Suprapubic skin (tissue), 4 donors: ENCODE results near the gene PSMD7. TPM values are rescaled to one million over a fixed set of nuclear protein-coding genes. Genes with fewer than 3 reads are reported as not detected.

Source experiments
- DNase-seq, 2 donors: peaks; one replicate each; pipeline ENCODE4 v3.0.0-alpha.2; 2019; ENCODE audit warnings: low spot score in 2 of 2
- H3K27ac ChIP-seq: fragments of 200-600 bp; sonication (generic); one replicate; pipeline ENCODE4 v1.5.1; 2019
- H3K27me3 ChIP-seq: fragments of 200-600 bp; sonication (generic); one replicate; pipeline ENCODE4 v1.5.1; 2019
- H3K36me3 ChIP-seq: fragments of 200-600 bp; sonication (generic); one replicate; pipeline ENCODE4 v1.5.1; 2019
- H3K4me1 ChIP-seq: fragments of 200-600 bp; sonication (generic); one replicate; pipeline ENCODE4 v1.5.1; 2019
- H3K4me3 ChIP-seq: fragments of 200-600 bp; sonication (generic); one replicate; pipeline ENCODE4 v1.5.1; 2019; ENCODE audit warnings: mild to moderate bottlenecking
- H3K9me3 ChIP-seq: fragments of 200-600 bp; sonication (generic); one replicate; pipeline ENCODE4 v1.5.1; 2019
- EP300 ChIP-seq: sonication (generic); formaldehyde crosslinking; IDR thresholded peaks from one replicate; pipeline ENCODE4 v1.6.1; 2017; ENCODE audit warnings: antibody characterized with exemption
- POLR2A ChIP-seq, 2 donors: fragments of 450-650 bp; IDR thresholded peaks; one replicate each; pipeline ENCODE4 v1.6.1; 2017; ENCODE audit warnings: antibody characterized with exemption in 2 of 2, mild to moderate bottlenecking in 2 of 2, moderate library complexity in 2 of 2
- POLR2AphosphoS5 ChIP-seq, 3 donors: sonication (generic); formaldehyde crosslinking; IDR thresholded peaks; one replicate each; pipeline ENCODE4 v1.6.1; 2017; ENCODE audit warnings: antibody characterized with exemption in 3 of 3
- WGBS: methylation state at CpG from one replicate; pipeline ENCODE4 v1.1.5; 2018; 5-methylcytosine and 5-hydroxymethylcytosine counted together
- total RNA-seq, 4 donors: library from RNA; depleted of rRNA; stranded (reverse); fragments of >200 nt; gene quantifications; one replicate each; pipeline ENCODE4 v1.1.0, GENCODE V29; 2016
- TF ChIP-seq, protein P1 (sequence below), 2 donors: fragments of 200-600 bp in 1 of 2; fragments of 450-650 bp in 1 of 2; sonication (generic) in 1 of 2; IDR thresholded peaks; one replicate each; pipeline ENCODE4 v1.5.1; 2016 to 2019; ENCODE audit warnings: antibody characterized with exemption in 2 of 2, mild to moderate bottlenecking in 1 of 2, moderate library complexity in 1 of 2

The PSMD7 gene
- total RNA-seq, 4 donors from 2014 or later, result 55.8 to 81.2 (median 77.0) TPM

DNA sequence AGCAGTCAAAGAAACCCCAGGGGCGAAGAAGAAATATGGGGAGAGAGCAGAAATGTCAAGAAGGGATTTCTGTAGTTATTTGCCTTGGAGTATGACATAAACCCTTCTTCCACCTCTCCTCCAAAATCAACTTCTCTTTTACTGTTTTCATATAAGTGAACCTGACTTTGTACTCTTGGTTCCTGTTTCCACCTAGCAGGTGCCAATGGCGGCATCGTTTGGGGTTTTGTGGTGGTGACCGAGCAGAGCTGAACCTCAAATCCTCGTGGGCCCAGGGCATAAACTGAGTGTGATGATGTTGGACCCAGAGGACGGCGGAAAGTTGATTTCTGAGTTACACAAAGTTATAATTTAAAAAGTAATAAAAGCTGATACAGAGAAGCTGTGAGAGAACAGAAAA, 39.6 kb upstream of the PSMD7 start:
- H3K4me3 ChIP-seq, result no peak overlapping the region
- TF ChIP-seq EP300, result no peak
- TF ChIP-seq, protein P1, sequence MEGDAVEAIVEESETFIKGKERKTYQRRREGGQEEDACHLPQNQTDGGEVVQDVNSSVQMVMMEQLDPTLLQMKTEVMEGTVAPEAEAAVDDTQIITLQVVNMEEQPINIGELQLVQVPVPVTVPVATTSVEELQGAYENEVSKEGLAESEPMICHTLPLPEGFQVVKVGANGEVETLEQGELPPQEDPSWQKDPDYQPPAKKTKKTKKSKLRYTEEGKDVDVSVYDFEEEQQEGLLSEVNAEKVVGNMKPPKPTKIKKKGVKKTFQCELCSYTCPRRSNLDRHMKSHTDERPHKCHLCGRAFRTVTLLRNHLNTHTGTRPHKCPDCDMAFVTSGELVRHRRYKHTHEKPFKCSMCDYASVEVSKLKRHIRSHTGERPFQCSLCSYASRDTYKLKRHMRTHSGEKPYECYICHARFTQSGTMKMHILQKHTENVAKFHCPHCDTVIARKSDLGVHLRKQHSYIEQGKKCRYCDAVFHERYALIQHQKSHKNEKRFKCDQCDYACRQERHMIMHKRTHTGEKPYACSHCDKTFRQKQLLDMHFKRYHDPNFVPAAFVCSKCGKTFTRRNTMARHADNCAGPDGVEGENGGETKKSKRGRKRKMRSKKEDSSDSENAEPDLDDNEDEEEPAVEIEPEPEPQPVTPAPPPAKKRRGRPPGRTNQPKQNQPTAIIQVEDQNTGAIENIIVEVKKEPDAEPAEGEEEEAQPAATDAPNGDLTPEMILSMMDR (IDR thresholded peaks at IDR 0.05), result no peak
- TF ChIP-seq POLR2A (IDR thresholded peaks at IDR 0.05), result no peak
- no peak for TF ChIP-seq POLR2AphosphoS5 (IDR thresholded peaks at IDR 0.05)
- no peak for DNase-seq
- H3K27ac ChIP-seq, result no peak overlapping the region
- no peaks in the 10 kb centered on the region for H3K9me3 ChIP-seq
- no peaks in the 10 kb centered on the region for H3K27me3 ChIP-seq
- no peaks in the 10 kb centered on the region for H3K4me1 ChIP-seq
- H3K36me3 ChIP-seq, result no peaks in the 10 kb centered on the region
- 80% methylated on average over 7 of the region's 7 CpGs for WGBS

DNA sequence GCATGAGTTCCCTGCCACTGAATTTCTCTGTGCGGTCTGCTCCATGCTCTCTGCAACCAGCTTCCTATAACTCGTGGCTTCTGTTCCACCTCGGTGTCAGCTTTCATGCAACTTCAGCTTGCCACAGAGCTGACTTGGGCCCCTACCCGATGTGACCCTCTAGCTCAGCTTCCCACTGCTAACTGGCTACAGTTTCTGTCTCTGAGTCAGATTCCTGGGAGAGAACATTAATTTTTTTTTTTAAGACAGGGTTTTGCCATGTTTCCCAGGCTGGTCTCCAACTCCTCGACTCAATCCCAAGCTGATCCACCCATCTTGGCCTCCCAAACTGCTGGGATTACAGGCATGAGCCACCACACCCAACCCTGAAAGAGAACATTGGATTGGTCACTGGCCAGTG, 35.5 kb upstream of the PSMD7 start:
- 65% methylated on average over 5 of the region's 5 CpGs for WGBS
- Histone ChIP-seq H3K4me3 (no peak overlapping the region), H3K27ac (no peak overlapping the region), H3K27me3 (no peaks in the 10 kb centered on the region), H3K9me3 (no peaks in the 10 kb centered on the region), H3K36me3 (no peaks in the 10 kb centered on the region), H3K4me1 (no peaks in the 10 kb centered on the region)
- DNase-seq, result no peak
- TF ChIP-seq, protein P1 (IDR thresholded peaks at IDR 0.05), result no peak

DNA sequence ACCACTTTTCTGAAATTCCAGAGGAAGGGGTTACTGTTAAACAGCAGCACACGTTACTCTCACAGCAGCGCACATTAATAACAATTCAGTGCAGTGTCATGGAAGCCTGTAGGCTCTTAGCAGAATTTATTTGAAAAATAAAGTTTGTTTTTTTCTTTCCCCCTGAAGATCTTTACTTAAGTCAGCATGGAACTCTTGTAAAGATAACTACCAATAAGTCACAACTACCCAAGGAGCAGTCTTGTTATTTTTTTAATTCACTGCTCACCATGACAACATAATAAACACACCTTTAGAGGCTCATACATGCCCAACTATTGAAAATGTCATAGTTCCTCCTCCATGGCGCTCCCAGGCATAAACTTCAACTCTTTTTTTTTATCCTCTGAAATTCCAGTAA, 31.8 kb upstream of the PSMD7 start:
- H3K27ac ChIP-seq, result no peak overlapping the region
- no peaks in the 10 kb centered on the region for H3K36me3 ChIP-seq
- no peak for DNase-seq
- no peaks in the 10 kb centered on the region for H3K9me3 ChIP-seq
- TF ChIP-seq, protein P1 (IDR thresholded peaks at IDR 0.05), result no peak
- 33% methylated on average over 3 of the region's 3 CpGs for WGBS
- peaks cover 5% of the 10 kb centered on the region for H3K4me1 ChIP-seq
- H3K27me3 ChIP-seq, result no peaks in the 10 kb centered on the region
- H3K4me3 ChIP-seq, result no peak overlapping the region

DNA sequence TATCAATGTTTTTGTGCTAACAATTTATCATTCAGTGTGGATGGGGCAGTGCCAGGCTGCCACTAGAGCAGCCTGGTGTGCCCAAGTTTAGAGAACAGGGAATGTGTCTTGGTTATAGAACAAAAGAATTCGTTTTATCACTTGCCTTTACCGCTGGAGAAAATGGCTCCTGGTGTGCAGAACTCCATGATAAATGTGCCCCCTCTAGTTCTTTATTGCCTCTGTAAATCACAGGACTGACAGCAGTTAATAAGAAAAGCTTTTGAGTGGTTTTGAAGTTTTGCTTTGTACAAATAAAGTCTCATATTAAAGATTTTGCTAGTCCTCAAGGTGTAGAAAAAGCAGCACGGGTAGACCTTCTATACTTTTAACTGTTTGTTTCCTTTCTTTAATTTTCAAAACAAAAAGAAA, 28.2 kb upstream of the PSMD7 start:
- TF ChIP-seq, protein P1 (IDR thresholded peaks at IDR 0.05), result no peak
- DNase-seq, result no peak
- H3K27ac ChIP-seq, result no peak overlapping the region
- H3K27me3 ChIP-seq, result no peaks in the 10 kb centered on the region
- H3K4me1 ChIP-seq, result peaks cover 6% of the 10 kb centered on the region
- H3K4me3 ChIP-seq, result no peak overlapping the region
- no peaks in the 10 kb centered on the region for H3K36me3 ChIP-seq
- 55% methylated on average over 3 of the region's 3 CpGs for WGBS
- no peaks in the 10 kb centered on the region for H3K9me3 ChIP-seq

DNA sequence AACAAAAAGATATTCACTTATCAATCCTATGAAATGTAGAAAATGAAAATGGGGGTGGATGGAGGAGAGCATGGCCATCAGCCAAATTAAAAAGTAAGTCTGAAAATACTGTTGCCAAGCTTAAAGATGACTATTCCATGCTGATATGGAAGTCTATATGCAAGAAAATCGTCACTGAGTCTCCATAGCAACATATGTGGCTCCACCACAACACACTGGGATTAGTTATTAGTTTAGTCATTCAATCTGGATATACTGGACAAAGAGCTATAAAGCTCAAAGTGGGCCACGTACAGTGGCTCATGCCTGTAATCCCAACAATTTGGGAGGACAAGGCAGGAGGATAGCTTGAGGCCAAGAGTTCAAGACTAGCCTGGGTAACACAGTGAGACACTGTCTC, 24.7 kb upstream of the PSMD7 start:
- no peak for DNase-seq
- no peak overlapping the region for H3K4me3 ChIP-seq
- H3K4me1 ChIP-seq, result peaks cover 6% of the 10 kb centered on the region
- H3K27me3 ChIP-seq, result no peaks in the 10 kb centered on the region
- WGBS, result 56% methylated on average over 2 of the region's 2 CpGs
- no peaks in the 10 kb centered on the region for H3K9me3 ChIP-seq
- H3K27ac ChIP-seq, result no peak overlapping the region
- no peaks in the 10 kb centered on the region for H3K36me3 ChIP-seq
- no peak for TF ChIP-seq POLR2AphosphoS5 (IDR thresholded peaks at IDR 0.05)

DNA sequence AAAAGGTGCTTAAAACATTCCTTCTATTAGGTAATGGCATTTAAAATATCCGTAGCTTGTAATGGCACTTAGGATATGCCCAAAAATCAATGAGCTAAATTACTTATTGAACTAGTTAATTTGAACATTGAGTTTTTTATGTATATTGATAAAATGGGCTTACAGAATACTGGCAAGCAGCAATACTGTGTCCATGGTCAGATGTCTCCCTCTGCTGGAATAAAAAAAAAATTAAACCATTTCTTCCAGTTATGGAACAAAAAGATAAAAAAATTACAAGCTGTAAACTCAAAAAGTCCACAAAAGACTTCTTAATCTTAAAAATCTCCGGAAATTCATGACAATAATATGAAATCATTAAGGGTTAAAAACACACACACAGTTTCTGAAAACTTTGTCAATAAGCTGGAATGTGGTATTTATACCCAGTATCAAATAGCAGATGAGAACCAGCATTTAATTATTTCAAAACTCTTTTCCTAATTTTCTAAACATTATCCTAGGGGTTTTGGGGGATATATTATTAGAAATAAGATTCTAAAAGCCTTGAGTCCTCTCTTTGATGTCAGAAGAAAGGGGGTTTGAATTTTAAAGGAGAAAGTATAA, 21.5 kb upstream of the PSMD7 start:
- TF ChIP-seq POLR2A (IDR thresholded peaks at IDR 0.05), result no peak
- TF ChIP-seq, protein P1 (IDR thresholded peaks at IDR 0.05), result peak in 1 of 2 donors; percentile 24
- no peak overlapping the region for H3K4me3 ChIP-seq
- H3K27ac ChIP-seq, result no peak overlapping the region
- H3K27me3 ChIP-seq, result no peaks in the 10 kb centered on the region
- H3K36me3 ChIP-seq, result no peaks in the 10 kb centered on the region
- WGBS, result 41% methylated on average over 2 of the region's 2 CpGs
- DNase-seq, result no peak
- H3K9me3 ChIP-seq, result no peaks in the 10 kb centered on the region
- H3K4me1 ChIP-seq, result no peaks in the 10 kb centered on the region
